HUES6 (cell line): ENCODE results near the gene STARD5.

ENCODE experiments used
- H3K27ac ChIP-seq: 2 replicates; pipeline ENCODE4 v1.7.0; 2013; ENCODE audit warnings: low read depth, mild to moderate bottlenecking, low read length, inconsistent platforms
- H3K27me3 ChIP-seq: 2 replicates; pipeline ENCODE4 v1.6.1; 2013; ENCODE audit warnings: low read length; ENCODE audit not compliant: control insufficient read depth, insufficient read depth
- H3K36me3 ChIP-seq: 2 replicates; pipeline ENCODE4 v1.6.1; 2013; ENCODE audit warnings: low read length; ENCODE audit not compliant: control insufficient read depth, insufficient read depth
- H3K4me1 ChIP-seq: 2 replicates; pipeline ENCODE4 v1.6.1; 2013; ENCODE audit warnings: low read length; ENCODE audit not compliant: control insufficient read depth, insufficient read depth
- H3K4me3 ChIP-seq: 2 replicates; pipeline ENCODE4 v1.5.1; 2013; ENCODE audit warnings: low read depth, low read length
- H3K9ac ChIP-seq: one replicate; pipeline ENCODE4 v1.6.1; 2013; ENCODE audit warnings: mild to moderate bottlenecking, low read length
- H3K9me3 ChIP-seq: 2 replicates; pipeline ENCODE4 v1.6.1; 2013; ENCODE audit warnings: low read depth, low read length; ENCODE audit not compliant: control insufficient read depth, insufficient read depth

Gene STARD5

DNA sequence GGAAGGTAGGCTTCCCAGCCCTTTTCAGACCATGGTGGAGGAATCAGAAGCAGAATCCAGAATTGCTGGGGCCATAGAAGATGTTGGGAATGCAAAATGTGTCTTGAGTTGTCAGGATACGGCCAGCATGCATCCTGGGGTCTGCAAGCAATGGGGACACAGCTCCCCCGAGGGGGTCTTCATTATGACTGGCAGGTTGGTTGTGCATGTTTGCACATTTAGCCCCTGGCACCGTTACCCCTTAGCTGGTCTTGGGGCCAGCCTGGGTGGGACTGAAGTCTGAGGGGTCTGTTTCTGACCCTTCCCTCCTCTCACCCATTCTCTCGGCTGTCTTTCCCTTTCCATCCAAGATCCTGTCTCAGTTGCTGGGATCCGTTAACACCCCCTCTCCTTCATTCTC is 50.7 kb downstream of the STARD5 start:
- no peak overlapping the region for H3K4me3 ChIP-seq
- H3K4me1 ChIP-seq = peaks cover 4% of the 10 kb centered on the region
- H3K9ac ChIP-seq = no peak overlapping the region
- no peaks in the 10 kb centered on the region for H3K27me3 ChIP-seq
- H3K36me3 ChIP-seq = no peaks in the 10 kb centered on the region
- H3K9me3 ChIP-seq = peaks cover 6% of the 10 kb centered on the region
- no peak overlapping the region for H3K27ac ChIP-seq

GRCh38 chr15:81271761-81272644 is 51.9 kb downstream of the STARD5 start:
- Histone ChIP-seq H3K4me3 (no peak overlapping the region), H3K9ac (no peak overlapping the region), H3K27ac (no peak overlapping the region), H3K9me3 (no peaks in the 10 kb centered on the region), H3K36me3 (no peaks in the 10 kb centered on the region), H3K4me1 (peaks cover 4% of the 10 kb centered on the region), H3K27me3 (no peaks in the 10 kb centered on the region)

DNA sequence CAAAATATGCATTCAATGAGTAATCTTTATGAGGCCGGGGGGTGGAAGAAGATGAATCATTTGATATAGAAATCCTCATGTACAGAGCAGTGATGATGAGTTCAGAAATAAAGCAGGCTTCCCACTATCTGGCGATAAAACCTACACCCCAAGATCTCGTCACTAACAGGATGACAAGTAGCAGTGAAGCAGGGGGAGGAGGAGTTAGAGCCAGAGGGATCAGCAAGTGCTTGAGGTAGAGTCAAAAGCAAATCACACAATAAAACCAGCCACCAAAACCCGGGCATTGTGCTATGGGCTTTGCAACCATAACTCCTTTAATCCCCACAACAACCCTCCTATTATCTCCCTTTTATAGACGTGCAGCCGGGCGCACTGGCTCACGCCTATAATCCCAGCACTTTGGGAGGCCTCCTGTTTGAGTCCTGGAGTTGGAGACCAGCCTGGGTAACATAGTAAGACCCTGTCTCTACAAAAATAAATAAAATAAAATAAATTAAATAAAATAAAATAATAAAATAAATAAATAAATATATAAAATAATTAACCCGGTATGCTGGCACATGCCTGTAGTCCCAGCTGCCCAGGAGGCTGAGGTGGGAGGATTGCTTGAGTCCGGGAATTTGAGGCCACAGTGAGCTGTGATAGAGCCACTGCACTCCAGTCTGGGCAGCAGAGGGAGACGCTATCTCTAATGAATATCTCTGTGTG is 53.0 kb downstream of the STARD5 start:
- Histone ChIP-seq H3K9me3 (no peaks in the 10 kb centered on the region), H3K27me3 (no peaks in the 10 kb centered on the region), H3K4me1 (peaks cover 7% of the 10 kb centered on the region), H3K4me3 (no peak overlapping the region), H3K36me3 (no peaks in the 10 kb centered on the region), H3K27ac (no peak overlapping the region), H3K9ac (no peak overlapping the region)

- Histone ChIP-seq H3K4me3 (no peak overlapping the region), H3K27ac (no peak overlapping the region), H3K27me3 (no peaks in the 10 kb centered on the region), H3K36me3 (no peaks in the 10 kb centered on the region), H3K9me3 (no peaks in the 10 kb centered on the region), H3K4me1 (peaks cover 11% of the 10 kb centered on the region), H3K9ac (no peak overlapping the region)
Observed at GRCh38 chr15:81270188-81270587, 53.8 kb downstream of the STARD5 start.

DNA sequence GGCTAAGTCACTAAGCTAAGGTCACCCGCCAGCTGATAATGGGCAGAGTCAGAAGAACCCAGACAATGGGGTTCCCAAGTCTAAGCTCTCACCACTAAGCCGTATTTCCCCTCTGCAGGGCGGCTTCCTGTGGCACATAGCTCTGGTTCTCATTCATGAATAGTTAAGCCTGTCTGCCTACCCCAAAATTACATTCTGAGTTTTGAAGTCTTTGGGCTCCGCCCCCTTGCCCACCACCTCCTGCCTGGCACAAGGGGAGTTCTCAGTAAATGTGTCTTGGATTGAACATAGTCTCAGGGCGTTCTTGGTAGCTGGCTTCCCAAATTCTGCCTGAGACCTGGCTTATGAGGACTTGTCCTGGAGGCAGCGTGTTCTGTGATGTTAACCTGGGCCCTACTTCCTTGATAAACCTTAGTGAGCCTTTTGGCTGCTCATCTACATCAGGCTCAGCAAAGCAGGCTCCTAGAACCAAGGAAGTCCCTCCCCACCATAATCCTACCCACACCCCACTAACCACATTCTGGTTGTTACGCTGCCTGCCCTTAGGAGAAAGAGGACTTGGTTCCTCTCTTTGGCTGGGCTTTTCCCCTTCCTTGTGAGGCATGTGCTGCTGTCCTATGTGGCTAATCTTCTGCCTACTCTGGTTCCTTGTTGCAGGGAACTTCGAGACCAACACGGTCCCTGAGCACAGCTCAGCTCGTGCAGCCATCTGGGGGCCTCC is 54.9 kb downstream of the STARD5 start:
- no peak overlapping the region for H3K4me3 ChIP-seq
- H3K9me3 ChIP-seq = no peaks in the 10 kb centered on the region
- H3K9ac ChIP-seq = no peak overlapping the region
- no peaks in the 10 kb centered on the region for H3K27me3 ChIP-seq
- H3K27ac ChIP-seq = no peak overlapping the region
- peaks cover 7% of the 10 kb centered on the region for H3K4me1 ChIP-seq
- no peaks in the 10 kb centered on the region for H3K36me3 ChIP-seq

- Histone ChIP-seq H3K36me3 (no peaks in the 10 kb centered on the region), H3K9ac (no peak overlapping the region), H3K27me3 (no peaks in the 10 kb centered on the region), H3K9me3 (no peaks in the 10 kb centered on the region), H3K4me1 (peaks cover 7% of the 10 kb centered on the region), H3K27ac (no peak overlapping the region), H3K4me3 (no peak overlapping the region)
Observed at GRCh38 chr15:81268340-81268739, 55.6 kb downstream of the STARD5 start.

GRCh38 chr15:81265944-81266775 is 57.8 kb downstream of the STARD5 start:
- H3K27me3 ChIP-seq = no peaks in the 10 kb centered on the region
- H3K36me3 ChIP-seq = no peaks in the 10 kb centered on the region
- H3K9ac ChIP-seq = no peak overlapping the region
- H3K27ac ChIP-seq = no peak overlapping the region
- H3K9me3 ChIP-seq = no peaks in the 10 kb centered on the region
- H3K4me3 ChIP-seq = peak overlapping the region; percentile 43
- H3K4me1 ChIP-seq = peaks cover 7% of the 10 kb centered on the region

GRCh38 chr15:81265256-81265943 is 58.5 kb downstream of the STARD5 start:
- Histone ChIP-seq H3K27me3 (no peaks in the 10 kb centered on the region), H3K9me3 (no peaks in the 10 kb centered on the region), H3K9ac (no peak overlapping the region), H3K4me1 (peaks cover 7% of the 10 kb centered on the region), H3K4me3 (no peak overlapping the region), H3K27ac (no peak overlapping the region), H3K36me3 (no peaks in the 10 kb centered on the region)

GRCh38 chr15:81264072-81264857 is 59.7 kb downstream of the STARD5 start:
- Histone ChIP-seq H3K27me3 (no peaks in the 10 kb centered on the region), H3K4me1 (peaks cover 7% of the 10 kb centered on the region), H3K9ac (no peak overlapping the region), H3K9me3 (no peaks in the 10 kb centered on the region), H3K4me3 (no peak overlapping the region), H3K27ac (no peak overlapping the region), H3K36me3 (no peaks in the 10 kb centered on the region)
